ENCODE data around the gene SLC25A47. TPM values are rescaled to one million over a fixed set of nuclear protein-coding genes. Genes with fewer than 3 reads are reported as not detected.

Gene SLC25A47
- total RNA-seq, 1 experiment from 2014 or later = not detected

- H3K4me1 ChIP-seq = 0 out of 2 replicates have a peak, but pooled peaks cover 5% of the 10 kb centered on the region
- no peak overlapping the region for H3K27ac Mint-ChIP-seq (ENCODE audit: unreplicated experiment)
- intact Hi-C loops (cut with micrococcal nuclease; ENCODE audit: unreplicated experiment) = no loop called here
These were observed 34.6 kb upstream of the SLC25A47 start for GRCh38 chr14:100288382-100289185.

GRCh38 chr14:100289916-100290606 is 33.1 kb upstream of the SLC25A47 start:
- ChIA-PET POLR2A (interaction anchor here (0.5 kb wide), 1 partner anchor 1416 kb away, joined by 3 read pairs; no protein-coding TSS in a partner anchor), CTCF (interaction anchor here (0.6 to 0.7 kb wide), 2 partner anchors 13 to 87 kb away, joined by 3 read pairs; no protein-coding TSS in a partner anchor)
- no peaks in the 10 kb centered on the region for H3K27me3 Mint-ChIP-seq (ENCODE audit: insufficient read depth, unreplicated experiment)
- H3K4me1 Mint-ChIP-seq (ENCODE audit: low read depth, unreplicated experiment) = peaks cover 6% of the 10 kb centered on the region
- no peaks in the 10 kb centered on the region for H3K27me3 ChIP-seq (replicated peaks; ENCODE audit: control insufficient read depth, insufficient read depth, low read length)
- no peaks in the 10 kb centered on the region for H3K9me3 Mint-ChIP-seq (ENCODE audit: unreplicated experiment)
- H3K36me3 Mint-ChIP-seq (ENCODE audit: insufficient read depth, unreplicated experiment) = peaks cover 25% of the 10 kb centered on the region
- 0 out of 2 replicates have a peak, but pooled peaks cover 5% of the 10 kb centered on the region for H3K4me1 ChIP-seq
- no peak overlapping the region for H3K4me3 ChIP-seq (ENCODE audit: low read depth, low read length)
- no peaks in the 10 kb centered on the region for H3K9me3 ChIP-seq
- H3K36me3 ChIP-seq (ENCODE audit: control insufficient read depth, insufficient read depth, low read length) = no peaks in the 10 kb centered on the region; the same call in 1 of the 2 replicates
- no TSS peak for BruUV-seq (replicated peaks)
- intact Hi-C loops (cut with micrococcal nuclease; ENCODE audit: unreplicated experiment) = no loop called here
- H3K4me3 Mint-ChIP-seq (ENCODE audit: unreplicated experiment) = no peak overlapping the region
- no peak overlapping the region for H3K27ac Mint-ChIP-seq (ENCODE audit: unreplicated experiment)
- no peak for DNase-seq
- TF ChIP-seq CTCF (IDR thresholded peaks at IDR 0.05; ENCODE audit: insufficient read depth in 1 of 2, low read depth in 1 of 2, low read length in 1 of 2, severe bottlenecking in 1 of 2, unreplicated experiment in 1 of 2) = no peak

More at GRCh38 chr14:100288382-100289185, 34.6 kb upstream of the SLC25A47 start:
- POLR2A ChIA-PET = no interaction called here
- Mint-ChIP-seq H3K4me3 (ENCODE audit: unreplicated experiment) (no peak overlapping the region), H3K4me1 (ENCODE audit: low read depth, unreplicated experiment) (peaks cover 6% of the 10 kb centered on the region), H3K9me3 (ENCODE audit: unreplicated experiment) (no peaks in the 10 kb centered on the region), H3K36me3 (ENCODE audit: insufficient read depth, unreplicated experiment) (peaks cover 32% of the 10 kb centered on the region), H3K27me3 (ENCODE audit: insufficient read depth, unreplicated experiment) (no peaks in the 10 kb centered on the region)
- Histone ChIP-seq H3K4me3 (ENCODE audit: low read depth, low read length) (no peak overlapping the region), H3K36me3 (ENCODE audit: control insufficient read depth, insufficient read depth, low read length) (no peaks in the 10 kb centered on the region; the same call in 1 of the 2 replicates), H3K9me3 (no peaks in the 10 kb centered on the region), H3K27me3 (replicated peaks; ENCODE audit: control insufficient read depth, insufficient read depth, low read length) (no peaks in the 10 kb centered on the region)
- DNase-seq = no peak
- no TSS peak for BruUV-seq (replicated peaks)
- no peak for TF ChIP-seq CTCF (IDR thresholded peaks at IDR 0.05; ENCODE audit: insufficient read depth in 1 of 2, low read depth in 1 of 2, low read length in 1 of 2, severe bottlenecking in 1 of 2, unreplicated experiment in 1 of 2)
- CTCF ChIA-PET = interaction anchor here (1.2 kb wide), 1 partner anchor 42 kb away, joined by 4 read pairs; no protein-coding TSS in a partner anchor

- H3K27me3 ChIP-seq (replicated peaks; ENCODE audit: control insufficient read depth, insufficient read depth, low read length) = no peaks in the 10 kb centered on the region
- TF ChIP-seq CTCF (IDR thresholded peaks at IDR 0.05; ENCODE audit: insufficient read depth in 1 of 2, low read depth in 1 of 2, low read length in 1 of 2, severe bottlenecking in 1 of 2, unreplicated experiment in 1 of 2) = no peak
- H3K4me3 Mint-ChIP-seq (ENCODE audit: unreplicated experiment) = no peak overlapping the region
- no peaks in the 10 kb centered on the region for H3K27me3 Mint-ChIP-seq (ENCODE audit: insufficient read depth, unreplicated experiment)
- intact Hi-C loops (cut with micrococcal nuclease; ENCODE audit: unreplicated experiment) = no loop called here
- H3K36me3 ChIP-seq (ENCODE audit: control insufficient read depth, insufficient read depth, low read length) = no peaks in the 10 kb centered on the region; the same call in 1 of the 2 replicates
- H3K9me3 Mint-ChIP-seq (ENCODE audit: unreplicated experiment) = no peaks in the 10 kb centered on the region
- H3K9me3 ChIP-seq = no peaks in the 10 kb centered on the region
- H3K4me1 Mint-ChIP-seq (ENCODE audit: low read depth, unreplicated experiment) = peaks cover 5% of the 10 kb centered on the region
- CTCF ChIA-PET = interaction anchor here (0.6 to 0.7 kb wide), 2 partner anchors 12 to 87 kb away, joined by 3 read pairs; no protein-coding TSS in a partner anchor
- H3K4me3 ChIP-seq (ENCODE audit: low read depth, low read length) = no peak overlapping the region
- POLR2A ChIA-PET = interaction anchor here (0.5 kb wide), 1 partner anchor 1416 kb away, joined by 3 read pairs; no protein-coding TSS in a partner anchor
- H3K27ac Mint-ChIP-seq (ENCODE audit: unreplicated experiment) = no peak overlapping the region
- 0 out of 2 replicates have a peak, but pooled peaks cover 4% of the 10 kb centered on the region for H3K4me1 ChIP-seq
- DNase-seq = no peak
- BruUV-seq (replicated peaks) = no TSS peak
- H3K36me3 Mint-ChIP-seq (ENCODE audit: insufficient read depth, unreplicated experiment) = peaks cover 18% of the 10 kb centered on the region
These were observed 32.4 kb upstream of the SLC25A47 start for GRCh38 chr14:100290607-100291304.
